Activated naive CD8-positive, alpha-beta T cell treated with anti-CD3 and anti-CD28 coated beads, Interleukin-2, amount 10 ng/mL, durations not matched to agents 7 days and 5 days (primary cell): Measurements from ENCODE around the gene APOA4. TPM values are rescaled to one million over a fixed set of nuclear protein-coding genes. Genes with fewer than 3 reads are reported as not detected.

Source experiments
- ATAC-seq: fragments of 150-1000 bp; cut with Tn5 transposase; one replicate; pipeline ENCODE4 v1.10.0; 2021; ENCODE audit warnings: low read depth, moderate library complexity
- POLR2A ChIA-PET: fragments of 350-600 bp; sonication (Branson Sonifier 250); formaldehyde crosslinking; loops from one replicate; lab custom pipeline; 2021; ENCODE audit warnings: antibody characterized with exemption; lab: Charles Lee
- DNase-seq: peaks from one replicate; pipeline ENCODE4 v3.0.0; 2021
- H3K27ac Mint-ChIP-seq: one replicate; pipeline ENCODE4 v1.8.0; 2022; ENCODE audit warnings: mild to moderate bottlenecking, mixed read lengths
- H3K27me3 Mint-ChIP-seq: one replicate; pipeline ENCODE4 v1.8.0; 2022; ENCODE audit warnings: mild to moderate bottlenecking, moderate library complexity, mixed read lengths
- H3K36me3 Mint-ChIP-seq: one replicate; pipeline ENCODE4 v1.8.0; 2021; ENCODE audit warnings: mild to moderate bottlenecking, mixed read lengths
- H3K4me1 Mint-ChIP-seq: one replicate; pipeline ENCODE4 v1.8.0; 2021; ENCODE audit warnings: mixed read lengths
- H3K4me3 Mint-ChIP-seq: one replicate; pipeline ENCODE4 v1.8.0; 2022; ENCODE audit warnings: mild to moderate bottlenecking, moderate library complexity, mixed read lengths
- H3K9me3 Mint-ChIP-seq: one replicate; pipeline ENCODE4 v1.8.0; 2021; ENCODE audit warnings: mixed read lengths
- total RNA-seq, 2 experiments: library from RNA; stranded (reverse); gene quantifications; one replicate each; pipeline ENCODE4 v1.2.3, GENCODE V29; 2021

APOA4 gene
- total RNA-seq, 2 experiments from 2014 or later, result not detected

- Mint-ChIP-seq H3K36me3 (no peaks in the 10 kb centered on the region), H3K27ac (no peak overlapping the region), H3K4me3 (no peak overlapping the region), H3K27me3 (peaks cover 4% of the 10 kb centered on the region), H3K9me3 (no peaks in the 10 kb centered on the region), H3K4me1 (peaks cover 10% of the 10 kb centered on the region)
- DNase-seq (no peak), ATAC-seq (no peak)
- POLR2A ChIA-PET, result interaction anchor here (0.6 to 3.9 kb wide), 3 partner anchors 9 to 44 kb away, joined by 3 to 79 read pairs (median 3); partner anchors contain the start of genes APOA5 and ZPR1
Observed at GRCh38 chr11:116833491-116833815, 10.3 kb upstream of the APOA4 start.

- Mint-ChIP-seq H3K4me1 (peaks cover 10% of the 10 kb centered on the region), H3K27me3 (peaks cover 4% of the 10 kb centered on the region)
Observed at GRCh38 chr11:116832350-116833290, 9.5 kb upstream of the APOA4 start.

DNA sequence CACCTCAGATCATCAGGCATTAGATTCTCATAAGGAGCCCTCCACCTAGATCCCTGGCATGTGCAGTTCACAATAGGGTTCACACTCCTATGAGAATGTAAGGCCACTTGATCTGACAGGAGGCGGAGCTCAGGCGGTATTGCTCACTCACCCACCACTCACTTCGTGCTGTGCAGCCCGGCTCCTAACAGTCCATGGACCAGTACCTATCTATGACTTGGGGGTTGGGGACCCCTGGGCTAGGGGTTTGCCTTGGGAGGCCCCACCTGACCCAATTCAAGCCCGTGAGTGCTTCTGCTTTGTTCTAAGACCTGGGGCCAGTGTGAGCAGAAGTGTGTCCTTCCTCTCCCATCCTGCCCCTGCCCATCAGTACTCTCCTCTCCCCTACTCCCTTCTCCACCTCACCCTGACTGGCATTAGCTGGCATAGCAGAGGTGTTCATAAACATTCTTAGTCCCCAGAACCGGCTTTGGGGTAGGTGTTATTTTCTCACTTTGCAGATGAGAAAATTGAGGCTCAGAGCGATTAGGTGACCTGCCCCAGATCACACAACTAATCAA lies 8.8 kb upstream of the APOA4 start:
- Mint-ChIP-seq H3K27me3 (peaks cover 4% of the 10 kb centered on the region), H3K4me3 (no peak overlapping the region), H3K36me3 (no peaks in the 10 kb centered on the region), H3K9me3 (no peaks in the 10 kb centered on the region), H3K4me1 (peaks cover 10% of the 10 kb centered on the region), H3K27ac (no peak overlapping the region)
- POLR2A ChIA-PET, result no interaction called here
- ATAC-seq, result no peak
- DNase-seq, result no peak

More at GRCh38 chr11:116832350-116833290, 9.5 kb upstream of the APOA4 start:
- Mint-ChIP-seq H3K9me3 (no peaks in the 10 kb centered on the region), H3K4me3 (no peak overlapping the region), H3K36me3 (no peaks in the 10 kb centered on the region), H3K27ac (no peak overlapping the region)
- no peak for ATAC-seq
- no peak for DNase-seq
- POLR2A ChIA-PET, result interaction anchor here (1.1 kb wide), 1 partner anchor 19 kb away, joined by 3 read pairs; no protein-coding TSS in a partner anchor

DNA sequence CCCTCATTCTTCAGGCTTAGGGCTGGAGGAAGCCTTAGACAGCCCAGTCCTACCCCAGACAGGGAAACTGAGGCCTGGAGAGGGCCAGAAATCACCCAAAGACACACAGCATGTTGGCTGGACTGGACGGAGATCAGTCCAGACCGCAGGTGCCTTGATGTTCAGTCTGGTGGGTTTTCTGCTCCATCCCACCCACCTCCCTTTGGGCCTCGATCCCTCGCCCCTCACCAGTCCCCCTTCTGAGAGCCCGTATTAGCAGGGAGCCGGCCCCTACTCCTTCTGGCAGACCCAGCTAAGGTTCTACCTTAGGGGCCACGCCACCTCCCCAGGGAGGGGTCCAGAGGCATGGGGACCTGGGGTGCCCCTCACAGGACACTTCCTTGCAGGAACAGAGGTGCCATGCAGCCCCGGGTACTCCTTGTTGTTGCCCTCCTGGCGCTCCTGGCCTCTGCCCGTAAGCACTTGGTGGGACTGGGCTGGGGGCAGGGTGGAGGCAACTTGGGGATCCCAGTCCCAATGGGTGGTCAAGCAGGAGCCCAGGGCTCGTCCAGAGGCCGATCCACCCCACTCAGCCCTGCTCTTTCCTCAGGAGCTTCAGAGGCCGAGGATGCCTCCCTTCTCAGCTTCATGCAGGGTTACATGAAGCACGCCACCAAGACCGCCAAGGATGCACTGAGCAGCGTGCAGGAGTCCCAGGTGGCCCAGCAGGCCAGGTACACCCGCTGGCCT lies 7.2 kb upstream of the APOA4 start:
- Mint-ChIP-seq H3K4me3 (no peak overlapping the region), H3K4me1 (peaks cover 5% of the 10 kb centered on the region), H3K27me3 (peaks cover 4% of the 10 kb centered on the region), H3K36me3 (no peaks in the 10 kb centered on the region), H3K9me3 (no peaks in the 10 kb centered on the region), H3K27ac (no peak overlapping the region)
- no peak for ATAC-seq
- DNase-seq, result no peak
- POLR2A ChIA-PET, result no interaction called here

- POLR2A ChIA-PET, result no interaction called here
- Mint-ChIP-seq H3K27me3 (peaks cover 4% of the 10 kb centered on the region), H3K27ac (no peak within 1 kb of the TSS), H3K4me3 (no peak within 1 kb of the TSS), H3K36me3 (no peaks in the 10 kb centered on the region), H3K4me1 (peaks cover under 1% of the 10 kb centered on the region), H3K9me3 (no peaks in the 10 kb centered on the region)
- DNase-seq (no peak), ATAC-seq (no peak)
Observed at GRCh38 chr11:116829525-116830183, 6.5 kb upstream of the APOA4 start, which contains the start of gene APOC3. Gene APOC3, plus strand, starts transcription at chr11:116829907. Its CDS starts 676 bp downstream, at chr11:116830583.

GRCh38 chr11:116828632-116829524 lies 5.8 kb upstream of the APOA4 start:
- DNase-seq (no peak), ATAC-seq (no peak)
- H3K36me3 Mint-ChIP-seq, result no peaks in the 10 kb centered on the region
- H3K4me1 Mint-ChIP-seq, result no peaks in the 10 kb centered on the region
- H3K4me3 Mint-ChIP-seq, result no peak overlapping the region
- no peaks in the 10 kb centered on the region for H3K9me3 Mint-ChIP-seq
- no peak overlapping the region for H3K27ac Mint-ChIP-seq
- peaks cover 2% of the 10 kb centered on the region for H3K27me3 Mint-ChIP-seq
- POLR2A ChIA-PET, result no interaction called here

GRCh38 chr11:116827461-116827860 lies 4.4 kb upstream of the APOA4 start:
- DNase-seq (no peak), ATAC-seq (no peak)
- no peaks in the 10 kb centered on the region for H3K36me3 Mint-ChIP-seq
- no peaks in the 10 kb centered on the region for H3K9me3 Mint-ChIP-seq
- POLR2A ChIA-PET, result interaction anchor here (1.3 kb wide), 1 partner anchor 8 kb away, joined by 4 read pairs; no protein-coding TSS in a partner anchor
- no peaks in the 10 kb centered on the region for H3K4me1 Mint-ChIP-seq
- H3K27me3 Mint-ChIP-seq, result peaks cover 2% of the 10 kb centered on the region
- H3K27ac Mint-ChIP-seq, result no peak overlapping the region
- no peak overlapping the region for H3K4me3 Mint-ChIP-seq

DNA sequence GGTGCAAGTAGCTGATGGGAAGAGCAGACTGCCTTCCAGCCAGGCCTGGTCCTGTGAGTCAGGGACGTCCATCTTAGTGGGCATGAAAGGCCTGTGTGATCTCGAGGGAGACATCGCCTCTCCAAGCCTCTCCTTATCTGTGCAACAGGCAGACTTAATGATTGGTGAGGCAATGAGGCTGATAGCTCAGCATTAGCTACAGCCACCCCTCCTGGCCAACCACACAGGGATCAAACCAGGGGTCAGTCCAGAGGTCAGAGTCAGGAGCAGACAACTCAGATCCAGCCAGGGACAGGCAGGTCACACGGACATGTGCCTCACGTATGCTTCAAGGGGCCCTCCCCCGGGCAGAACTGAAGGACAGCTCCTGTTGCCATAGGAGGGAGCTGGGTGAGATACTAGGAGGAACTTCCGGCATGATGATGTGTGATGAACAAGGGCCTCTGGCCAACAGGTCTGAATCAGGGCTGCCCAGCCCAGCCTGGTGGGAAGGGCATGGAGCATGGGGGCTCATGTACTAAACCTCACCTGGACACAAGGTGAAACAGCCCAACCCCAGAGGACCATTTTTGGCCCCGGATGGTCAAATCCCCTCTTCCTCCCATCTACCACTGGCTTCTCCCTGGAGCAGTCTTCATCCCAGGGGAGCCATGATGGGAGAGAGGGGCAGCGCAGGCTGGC lies 3.8 kb upstream of the APOA4 start:
- POLR2A ChIA-PET, result interaction anchor here (1.3 kb wide), 1 partner anchor 9 kb away, joined by 4 read pairs; no protein-coding TSS in a partner anchor
- DNase-seq (no peak), ATAC-seq (no peak)
- Mint-ChIP-seq H3K27ac (no peak overlapping the region), H3K27me3 (peaks cover 2% of the 10 kb centered on the region), H3K36me3 (no peaks in the 10 kb centered on the region), H3K4me1 (no peaks in the 10 kb centered on the region), H3K9me3 (no peaks in the 10 kb centered on the region), H3K4me3 (no peak overlapping the region)

DNA sequence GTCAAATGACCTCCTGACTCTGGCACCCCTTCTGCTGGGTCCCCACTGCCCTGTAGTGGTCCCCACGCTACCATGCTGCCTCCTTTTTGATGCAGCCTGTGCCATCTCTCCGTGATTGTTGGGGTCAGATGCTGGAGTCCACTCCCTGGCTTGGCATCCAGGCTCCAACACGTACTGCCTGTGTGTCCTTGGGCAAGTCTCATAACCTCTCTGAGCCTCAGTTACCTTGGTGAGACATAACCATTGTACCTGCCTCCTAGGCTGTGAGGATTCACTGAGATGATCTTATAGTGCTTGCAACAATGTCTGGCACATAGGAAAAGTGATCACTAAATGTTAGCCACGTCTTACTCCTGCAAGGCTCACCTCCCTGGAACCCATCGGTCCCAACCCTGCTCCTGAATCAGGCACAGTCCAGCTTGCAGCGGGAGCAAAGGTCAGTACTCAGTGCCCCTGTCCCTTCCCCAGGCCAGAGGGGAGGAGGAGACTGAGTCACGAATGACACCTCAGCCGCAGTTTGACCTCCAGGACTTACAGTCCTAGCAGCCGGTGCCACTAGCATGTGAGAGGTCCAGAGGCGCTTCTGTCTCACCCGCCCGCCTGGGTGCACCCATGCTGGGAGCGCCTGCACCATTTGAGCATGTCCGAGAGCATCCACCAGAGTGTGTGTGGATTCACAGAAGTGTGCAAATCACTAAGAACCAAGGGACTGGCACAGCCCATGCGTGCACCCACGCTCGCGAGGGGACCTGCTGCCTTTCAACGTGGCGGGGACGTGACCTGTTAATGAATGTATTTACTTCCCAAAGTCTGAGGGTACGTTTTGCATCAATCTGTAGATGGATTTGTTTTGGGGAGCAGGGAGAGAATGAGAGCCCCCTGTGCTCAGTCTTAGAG lies 3.0 kb upstream of the APOA4 start:
- POLR2A ChIA-PET, result interaction anchor here (1.3 kb wide), 1 partner anchor 10 kb away, joined by 4 read pairs; no protein-coding TSS in a partner anchor

DNA sequence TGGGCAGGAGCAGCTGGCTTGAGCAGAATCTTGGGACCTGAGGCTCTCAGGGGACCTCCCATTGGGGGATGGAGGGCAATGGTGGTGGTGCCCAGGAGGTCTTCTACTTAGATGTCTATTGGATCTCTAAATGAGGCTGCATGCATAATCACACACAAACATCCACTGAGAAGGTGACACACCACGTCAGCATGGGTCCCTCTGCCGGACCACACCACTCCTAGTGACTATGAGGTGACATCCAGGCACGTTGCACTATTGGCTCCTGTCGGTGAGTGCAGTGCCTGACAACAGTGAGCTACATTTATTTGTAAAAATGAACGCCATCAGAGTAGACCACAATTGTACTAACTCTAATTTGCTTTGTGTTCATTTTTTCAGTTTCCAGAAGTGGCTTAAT lies 2.3 kb upstream of the APOA4 start:
- H3K27ac Mint-ChIP-seq, result no peak overlapping the region
- POLR2A ChIA-PET, result no interaction called here

More for the DNA sequence above, 3.0 kb upstream of the APOA4 start:
- Mint-ChIP-seq H3K4me3 (no peak overlapping the region), H3K27me3 (peaks cover 2% of the 10 kb centered on the region), H3K27ac (no peak overlapping the region), H3K4me1 (no peaks in the 10 kb centered on the region), H3K9me3 (no peaks in the 10 kb centered on the region), H3K36me3 (no peaks in the 10 kb centered on the region)
- no peak for DNase-seq
- no peak for ATAC-seq

DNA sequence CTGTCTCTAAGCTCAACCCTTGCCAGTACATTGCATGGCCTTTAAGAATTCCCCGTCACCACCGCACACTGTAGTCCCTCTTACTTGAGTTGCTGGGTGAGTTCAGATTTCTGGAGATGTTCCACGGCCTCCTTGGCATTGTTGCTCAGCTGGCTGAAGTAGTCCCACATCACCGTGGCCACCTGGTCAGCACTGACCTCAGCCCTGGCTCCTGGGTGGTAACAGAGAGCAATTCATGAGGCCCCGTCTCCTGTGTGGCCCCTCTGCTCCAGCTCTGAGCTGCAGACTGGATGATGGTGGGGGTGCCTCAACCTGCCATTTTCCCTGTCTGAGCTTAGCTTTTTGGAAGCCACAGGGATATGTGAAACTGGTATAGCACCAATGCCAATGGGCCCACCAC lies 529 bp downstream of the APOA4 start:
- POLR2A ChIA-PET, result no interaction called here
- Mint-ChIP-seq H3K4me3 (no peak overlapping the region), H3K36me3 (no peaks in the 10 kb centered on the region), H3K27me3 (peaks cover 2% of the 10 kb centered on the region), H3K27ac (no peak overlapping the region), H3K4me1 (no peaks in the 10 kb centered on the region), H3K9me3 (no peaks in the 10 kb centered on the region)
- ATAC-seq, result no peak
- DNase-seq, result no peak

More for the DNA sequence above, 2.3 kb upstream of the APOA4 start:
- no peaks in the 10 kb centered on the region for H3K36me3 Mint-ChIP-seq
- H3K9me3 Mint-ChIP-seq, result no peaks in the 10 kb centered on the region
- DNase-seq (no peak), ATAC-seq (no peak)
- H3K27me3 Mint-ChIP-seq, result peaks cover 2% of the 10 kb centered on the region
- H3K4me3 Mint-ChIP-seq, result no peak overlapping the region
- no peaks in the 10 kb centered on the region for H3K4me1 Mint-ChIP-seq
